Measurements from ENCODE around the gene MBTPS1.

DNA sequence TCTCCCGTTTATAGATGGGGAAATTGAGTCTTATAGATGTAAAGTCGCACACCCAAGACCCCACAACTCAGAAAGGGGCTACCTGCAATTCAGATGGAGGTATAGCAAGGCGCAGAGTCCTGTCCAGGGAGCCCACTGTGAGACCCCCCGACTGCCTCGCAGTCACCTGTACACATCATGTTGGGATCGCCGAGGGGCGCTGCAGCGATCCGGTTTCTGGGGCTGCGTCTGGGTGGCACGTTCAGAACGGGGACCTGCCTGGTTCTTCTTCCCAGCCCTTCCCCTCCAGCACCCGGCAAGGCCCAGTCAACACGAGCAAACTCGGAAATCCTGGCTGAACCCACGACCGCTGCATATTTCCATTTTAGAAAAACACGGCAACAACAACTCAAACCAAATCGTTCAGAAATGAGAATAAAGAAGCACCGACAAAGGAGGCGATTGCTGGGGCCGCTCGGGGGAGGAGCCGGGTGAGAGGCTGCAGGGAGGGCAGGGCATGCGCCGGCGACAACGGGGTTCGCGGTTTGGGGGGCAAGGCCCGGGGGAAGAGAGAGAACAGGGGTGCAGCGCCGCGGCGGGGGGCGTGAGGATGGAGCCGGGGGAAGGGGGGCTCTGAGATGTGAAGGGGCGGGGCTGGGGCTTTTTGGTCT lies 27.6 kb upstream of the MBTPS1 start:
- TF ChIP-seq, protein P1, sequence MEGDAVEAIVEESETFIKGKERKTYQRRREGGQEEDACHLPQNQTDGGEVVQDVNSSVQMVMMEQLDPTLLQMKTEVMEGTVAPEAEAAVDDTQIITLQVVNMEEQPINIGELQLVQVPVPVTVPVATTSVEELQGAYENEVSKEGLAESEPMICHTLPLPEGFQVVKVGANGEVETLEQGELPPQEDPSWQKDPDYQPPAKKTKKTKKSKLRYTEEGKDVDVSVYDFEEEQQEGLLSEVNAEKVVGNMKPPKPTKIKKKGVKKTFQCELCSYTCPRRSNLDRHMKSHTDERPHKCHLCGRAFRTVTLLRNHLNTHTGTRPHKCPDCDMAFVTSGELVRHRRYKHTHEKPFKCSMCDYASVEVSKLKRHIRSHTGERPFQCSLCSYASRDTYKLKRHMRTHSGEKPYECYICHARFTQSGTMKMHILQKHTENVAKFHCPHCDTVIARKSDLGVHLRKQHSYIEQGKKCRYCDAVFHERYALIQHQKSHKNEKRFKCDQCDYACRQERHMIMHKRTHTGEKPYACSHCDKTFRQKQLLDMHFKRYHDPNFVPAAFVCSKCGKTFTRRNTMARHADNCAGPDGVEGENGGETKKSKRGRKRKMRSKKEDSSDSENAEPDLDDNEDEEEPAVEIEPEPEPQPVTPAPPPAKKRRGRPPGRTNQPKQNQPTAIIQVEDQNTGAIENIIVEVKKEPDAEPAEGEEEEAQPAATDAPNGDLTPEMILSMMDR (conservative IDR thresholded peaks at IDR 0.05 in 1 of 2, IDR thresholded peaks at IDR 0.05 in 1 of 2; ENCODE audit: low read depth in 1 of 2, low read length in 2 of 2) = no peak
- no peak for TF ChIP-seq EZH2 (IDR thresholded peaks at IDR 0.05; ENCODE audit: low read length, missing control alignments)

All from fibroblast of lung (primary cell).